GM12878 (cell line): ENCODE data around the gene ZSCAN23. TPM values are rescaled to one million over a fixed set of nuclear protein-coding genes. Genes with fewer than 3 reads are reported as not detected.
A peak's percentile ranks its signal among the peaks of the same experiment; 100 is the strongest.

Source experiments
- ATAC-seq: fragments of 200-7000 bp; cut with Tn5 transposase; 3 replicates; pipeline ENCODE4 v1.9.1; 2020; ENCODE audit warnings: mild to moderate bottlenecking, moderate library complexity
- BruUV-seq: library from RNA; stranded (reverse); fragments of 400-500 nt; replicated peaks from 2 replicates; lab custom pipeline; 2021; lab: Mats Ljungman, UMichigan
- CTCF ChIA-PET: fragments of 300-600 bp; sonication (Branson Sonifier 250); formaldehyde crosslinking; extraction: SDS; loops from one replicate; lab custom pipeline; 2021; ENCODE audit warnings: inconsistent platforms; lab: Yijun Ruan, JAX
- POLR2A ChIA-PET: fragments of 350-600 bp; formaldehyde crosslinking; extraction: SDS; loops from one replicate; lab custom pipeline; 2021; ENCODE audit warnings: inconsistent platforms; lab: Charles Lee
- RAD21 ChIA-PET: fragments of 300-600 bp; sonication (Branson Sonifier 250); formaldehyde crosslinking; loops from one replicate; lab custom pipeline; 2023; ENCODE audit warnings: antibody characterized with exemption; ENCODE audit not compliant: unreplicated experiment; lab: Charles Lee
- SMC1A ChIA-PET: fragments of 300-600 bp; sonication (Branson Sonifier 250); formaldehyde crosslinking; loops from one replicate; lab custom pipeline; 2023; ENCODE audit not compliant: unreplicated experiment, uncharacterized antibody; lab: Charles Lee
- DNase-seq: peaks from one replicate; pipeline ENCODE4 v3.0.0-alpha.2; 2011; ENCODE audit warnings: low read depth, low spot score
- FAIRE-seq: peaks from 3 replicates; lab custom pipeline; 2011; peaks lifted over from hg19 to GRCh38; lab: Jason Lieb, UNC
- H2AFZ ChIP-seq: 2 replicates; pipeline ENCODE4 v1.6.0; 2011; ENCODE audit warnings: low read depth, low read length, control low read depth; ENCODE audit not compliant: control insufficient read depth
- H3K27ac ChIP-seq: 2 replicates; pipeline ENCODE4 v1.5.1; 2011; ENCODE audit warnings: control low read depth; ENCODE audit not compliant: control insufficient read depth, insufficient read depth
- H3K27me3 ChIP-seq, 2 experiments: replicated peaks in 1 of 2; 2 replicates each; pipeline versions ENCODE4 v1.6.0 to v1.6.1; 2011; ENCODE audit warnings: low read length in 1 of 2; ENCODE audit not compliant: control insufficient read depth in 2 of 2, insufficient read depth in 2 of 2
- H3K36me3 ChIP-seq, 2 experiments: 2 replicates each; pipeline ENCODE4 v1.5.1; 2011; ENCODE audit warnings: low read length in 1 of 2; ENCODE audit not compliant: control insufficient read depth in 2 of 2, insufficient read depth in 2 of 2
- H3K4me1 ChIP-seq: 2 replicates; pipeline ENCODE4 v1.6.1; 2011; ENCODE audit warnings: mild to moderate bottlenecking, low read length, moderate library complexity, mixed read lengths; ENCODE audit not compliant: control insufficient read depth, insufficient read depth
- H3K4me2 ChIP-seq: 2 replicates; pipeline ENCODE4 v1.6.0; 2011; ENCODE audit warnings: control low read depth; ENCODE audit not compliant: control insufficient read depth, insufficient read depth
- H3K4me3 ChIP-seq: fragments of 200-600 bp; sonication (generic); 2 replicates; pipeline ENCODE4 v1.5.1; 2016
- H3K79me2 ChIP-seq: 2 replicates; pipeline ENCODE4 v1.6.0; 2011; ENCODE audit warnings: low read length; ENCODE audit not compliant: control insufficient read depth, insufficient read depth
- H3K9ac ChIP-seq: 2 replicates; pipeline ENCODE4 v1.8.0; 2011; ENCODE audit warnings: low read length, control low read depth, mixed read lengths; ENCODE audit not compliant: control insufficient read depth, insufficient read depth
- H3K9me3 ChIP-seq: replicated peaks from 3 replicates; pipeline ENCODE4 v1.5.1; 2011; ENCODE audit warnings: mild to moderate bottlenecking, low read length; ENCODE audit not compliant: control insufficient read depth, insufficient read depth
- H4K20me1 ChIP-seq: 2 replicates; pipeline ENCODE4 v1.6.0; 2011; ENCODE audit not compliant: control insufficient read depth, insufficient read depth
- BCL11A ChIP-seq: IDR thresholded peaks from 2 replicates; pipeline ENCODE4 v1.6.1; 2011; ENCODE audit warnings: low read depth, low read length
- CHD2 ChIP-seq: IDR thresholded peaks from 2 replicates; pipeline ENCODE4 v1.6.1; 2011; ENCODE audit warnings: low read depth, low read length, improper control_type of control experiment, borderline replicate concordance
- CREM ChIP-seq: IDR thresholded peaks from 2 replicates; pipeline ENCODE4 v1.6.1; 2014; ENCODE audit warnings: antibody characterized with exemption, low read depth
- FOXM1 ChIP-seq: IDR thresholded peaks from 2 replicates; pipeline ENCODE4 v1.6.1; 2012; ENCODE audit warnings: low read depth, mild to moderate bottlenecking, inconsistent platforms, low read length, moderate library complexity
- HDAC6 ChIP-seq: fragments of 200-600 bp; sonication (generic); IDR thresholded peaks from one replicate; pipeline ENCODE4 v1.8.0; 2017; ENCODE audit warnings: antibody characterized with exemption; ENCODE audit not compliant: unreplicated experiment
- HDGF ChIP-seq: fragments of 450-650 bp; IDR thresholded peaks from 2 replicates; pipeline ENCODE4 v1.6.1; 2016; ENCODE audit warnings: antibody characterized with exemption
- KLF5 ChIP-seq: fragments of 450-650 bp; IDR thresholded peaks from 2 replicates; pipeline ENCODE4 v1.6.1; 2014; ENCODE audit warnings: mild to moderate bottlenecking; ENCODE audit not compliant: partially characterized antibody
- LARP7 ChIP-seq: fragments of 450-650 bp; IDR thresholded peaks from 2 replicates; pipeline ENCODE4 v1.6.1; 2017; ENCODE audit warnings: mild to moderate bottlenecking
- MYC ChIP-seq: IDR thresholded peaks from 2 replicates; pipeline ENCODE4 v1.6.1; 2011; ENCODE audit warnings: mild to moderate bottlenecking, low read length, moderate library complexity, inconsistent platforms; ENCODE audit not compliant: insufficient read depth, insufficient replicate concordance, insufficient read length, severe bottlenecking
- RAD21 ChIP-seq: IDR thresholded peaks from 2 replicates; pipeline ENCODE4 v1.6.1; 2011; ENCODE audit warnings: mild to moderate bottlenecking, low read depth, low read length, moderate library complexity; ENCODE audit not compliant: insufficient read depth
- RCOR1 ChIP-seq: conservative IDR thresholded peaks from 2 replicates; pipeline ENCODE4 v1.6.1; 2012; ENCODE audit warnings: low read depth, low read length, improper control_type of control experiment
- RUNX3 ChIP-seq: IDR thresholded peaks from 2 replicates; pipeline ENCODE4 v1.6.1; 2012; ENCODE audit warnings: low read length, inconsistent platforms
- SMAD1 ChIP-seq: fragments of 450-650 bp; IDR thresholded peaks from 2 replicates; pipeline ENCODE4 v1.6.1; 2018; ENCODE audit warnings: mild to moderate bottlenecking, low read depth; ENCODE audit not compliant: partially characterized antibody
- SP1 ChIP-seq: IDR thresholded peaks from one replicate; pipeline ENCODE4 v1.6.1; 2011; ENCODE audit warnings: low read depth, low read length
- TBL1XR1 ChIP-seq: IDR thresholded peaks from 2 replicates; pipeline ENCODE4 v1.6.1; 2012; ENCODE audit warnings: low read depth, low read length, improper control_type of control experiment
- WGBS: methylation state at CpG from one replicate; pipeline ENCODE4 v1.1.6; 2016; ENCODE audit warnings: low lambda C conversion rate; ENCODE audit not compliant: insufficient replicate concordance, insufficient coverage; ENCODE audit errors: missing lambda C conversion rate; 5-methylcytosine and 5-hydroxymethylcytosine counted together
- in situ Hi-C: fragments of 300-500 bp; cut with MboI; formaldehyde crosslinking; loops from 9 replicates; pipeline ENCODE4 v1.14.3; 2018; ENCODE audit warnings: mixed read lengths
- intact Hi-C: fragments of 100-400 bp; cut with micrococcal nuclease; formaldehyde crosslinking; loops from one replicate; pipeline ENCODE4 v1.14.2; 2022; ENCODE audit not compliant: unreplicated experiment
- polyA plus RNA-seq, 11 experiments: library from polyadenylated mRNA; depleted of rRNA in 4 of 11; unstranded in 6 of 11; stranded (reverse) in 5 of 11; fragments of >200 nt; fragmentation: Nextera tagmentation in 4 of 11; fragmentation: Illumina TruSeq in 1 of 11; extraction: Ambion mirVana in 4 of 11; extraction: Trizol in 1 of 11; gene quantifications; 1 replicate in 1 of 11; 2 replicates in 10 of 11; pipeline versions ENCODE4 v1.2.1 to v1.2.3, GENCODE V29; 2011 to 2016; ENCODE audit warnings: inconsistent platforms in 2 of 11, missing spikeins in 2 of 11, low read depth in 1 of 11
- total RNA-seq, 4 experiments: library from RNA; depleted of rRNA in 3 of 4; stranded (reverse); fragments of >200 nt in 3 of 4; fragmentation: Illumina TruSeq in 1 of 4; extraction: Trizol in 1 of 4; gene quantifications; 2 replicates each; pipeline versions ENCODE4 v1.2.1 to v1.2.3, GENCODE V29; 2013 to 2021
- TF ChIP-seq, protein P1 (sequence below): fragments of 450-650 bp; formaldehyde crosslinking; IDR thresholded peaks from 2 replicates; pipeline ENCODE4 v1.5.0; 2022; ENCODE audit warnings: mild to moderate bottlenecking, missing genetic modification characterization
- TF ChIP-seq, protein P2 (sequence below): fragments of 450-650 bp; IDR thresholded peaks from 2 replicates; pipeline ENCODE4 v1.6.1; 2016; ENCODE audit warnings: mild to moderate bottlenecking
- TF ChIP-seq, protein P3 (sequence below): fragments of 450-650 bp; IDR thresholded peaks from 2 replicates; pipeline ENCODE4 v1.6.1; 2017; ENCODE audit warnings: mild to moderate bottlenecking, moderate library complexity

ZSCAN23 gene
- total and polyA plus RNA-seq, 10 of the 15 experiments (the other 5 are each of a cell fraction or from before 2014, with no cell fraction given) = 0.04 to 2.3 (median 0.84) TPM

DNA sequence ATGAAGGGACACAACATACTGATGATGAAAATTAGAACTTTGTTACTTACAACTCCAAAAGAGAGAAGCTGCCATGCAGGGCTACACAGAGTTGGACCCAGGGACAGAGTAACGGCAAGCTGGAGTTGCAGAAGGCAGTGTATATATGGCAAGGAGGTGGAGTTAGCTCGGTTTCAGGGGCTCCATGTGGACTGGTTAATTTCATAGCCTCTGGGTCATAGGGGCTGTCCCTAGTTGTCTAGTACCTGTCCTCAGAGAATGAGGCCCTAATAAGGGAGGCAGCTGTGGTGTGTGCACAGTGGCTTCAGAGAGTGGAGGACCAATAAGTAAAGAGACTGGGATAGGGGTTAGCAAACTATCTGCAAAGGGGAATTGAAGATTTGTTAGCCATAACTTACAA, 35.9 kb downstream of the ZSCAN23 start:
- ChIA-PET CTCF (no interaction called here), POLR2A (no interaction called here), SMC1A (no interaction called here), RAD21 (no interaction called here)
- ATAC-seq (peak; percentile 37; the same call in 2 of the 3 replicates), DNase-seq (no peak), FAIRE-seq (no peak)
- intact Hi-C loops (no loop called here), in situ Hi-C loops (no loop called here)
- no peak overlapping the region for H3K9ac ChIP-seq
- WGBS = 32% methylated on average over 2 of the region's 2 CpGs
- H2AFZ ChIP-seq = no peak overlapping the region
- BruUV-seq = no TSS peak
- H3K4me3 ChIP-seq = no peak overlapping the region
- H3K36me3 ChIP-seq = no peaks in the 10 kb centered on the region
- no peaks in the 10 kb centered on the region for H3K79me2 ChIP-seq
- H3K27ac ChIP-seq = no peak overlapping the region
- H3K9me3 ChIP-seq = no peaks in the 10 kb centered on the region; the same call in 2 of the 3 replicates
- no peak overlapping the region for H3K4me2 ChIP-seq
- H3K4me1 ChIP-seq = no peaks in the 10 kb centered on the region
- no peaks in the 10 kb centered on the region for H3K27me3 ChIP-seq
- H4K20me1 ChIP-seq = no peaks in the 10 kb centered on the region
- no peak for TF ChIP-seq BCL11A
- no peak for TF ChIP-seq TBL1XR1
- TF ChIP-seq LARP7 = no peak
- TF ChIP-seq RAD21 = no peak
- TF ChIP-seq, protein P1, sequence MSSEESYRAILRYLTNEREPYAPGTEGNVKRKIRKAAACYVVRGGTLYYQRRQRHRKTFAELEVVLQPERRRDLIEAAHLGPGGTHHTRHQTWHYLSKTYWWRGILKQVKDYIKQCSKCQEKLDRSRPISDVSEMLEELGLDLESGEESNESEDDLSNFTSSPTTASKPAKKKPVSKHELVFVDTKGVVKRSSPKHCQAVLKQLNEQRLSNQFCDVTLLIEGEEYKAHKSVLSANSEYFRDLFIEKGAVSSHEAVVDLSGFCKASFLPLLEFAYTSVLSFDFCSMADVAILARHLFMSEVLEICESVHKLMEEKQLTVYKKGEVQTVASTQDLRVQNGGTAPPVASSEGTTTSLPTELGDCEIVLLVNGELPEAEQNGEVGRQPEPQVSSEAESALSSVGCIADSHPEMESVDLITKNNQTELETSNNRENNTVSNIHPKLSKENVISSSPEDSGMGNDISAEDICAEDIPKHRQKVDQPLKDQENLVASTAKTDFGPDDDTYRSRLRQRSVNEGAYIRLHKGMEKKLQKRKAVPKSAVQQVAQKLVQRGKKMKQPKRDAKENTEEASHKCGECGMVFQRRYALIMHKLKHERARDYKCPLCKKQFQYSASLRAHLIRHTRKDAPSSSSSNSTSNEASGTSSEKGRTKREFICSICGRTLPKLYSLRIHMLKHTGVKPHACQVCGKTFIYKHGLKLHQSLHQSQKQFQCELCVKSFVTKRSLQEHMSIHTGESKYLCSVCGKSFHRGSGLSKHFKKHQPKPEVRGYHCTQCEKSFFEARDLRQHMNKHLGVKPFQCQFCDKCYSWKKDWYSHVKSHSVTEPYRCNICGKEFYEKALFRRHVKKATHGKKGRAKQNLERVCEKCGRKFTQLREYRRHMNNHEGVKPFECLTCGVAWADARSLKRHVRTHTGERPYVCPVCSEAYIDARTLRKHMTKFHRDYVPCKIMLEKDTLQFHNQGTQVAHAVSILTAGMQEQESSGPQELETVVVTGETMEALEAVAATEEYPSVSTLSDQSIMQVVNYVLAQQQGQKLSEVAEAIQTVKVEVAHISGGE = no peak
- TF ChIP-seq, protein P2, sequence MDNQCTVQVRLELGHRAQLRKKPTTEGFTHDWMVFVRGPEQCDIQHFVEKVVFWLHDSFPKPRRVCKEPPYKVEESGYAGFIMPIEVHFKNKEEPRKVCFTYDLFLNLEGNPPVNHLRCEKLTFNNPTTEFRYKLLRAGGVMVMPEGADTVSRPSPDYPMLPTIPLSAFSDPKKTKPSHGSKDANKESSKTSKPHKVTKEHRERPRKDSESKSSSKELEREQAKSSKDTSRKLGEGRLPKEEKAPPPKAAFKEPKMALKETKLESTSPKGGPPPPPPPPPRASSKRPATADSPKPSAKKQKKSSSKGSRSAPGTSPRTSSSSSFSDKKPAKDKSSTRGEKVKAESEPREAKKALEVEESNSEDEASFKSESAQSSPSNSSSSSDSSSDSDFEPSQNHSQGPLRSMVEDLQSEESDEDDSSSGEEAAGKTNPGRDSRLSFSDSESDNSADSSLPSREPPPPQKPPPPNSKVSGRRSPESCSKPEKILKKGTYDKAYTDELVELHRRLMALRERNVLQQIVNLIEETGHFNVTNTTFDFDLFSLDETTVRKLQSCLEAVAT = no peak
- TF ChIP-seq KLF5 = no peak
- no peak for TF ChIP-seq SMAD1
- no peak for TF ChIP-seq RUNX3
- no peak for TF ChIP-seq FOXM1
- TF ChIP-seq HDGF = no peak
- TF ChIP-seq MYC = no peak
- no peak for TF ChIP-seq CREM
- TF ChIP-seq SP1 = no peak
- TF ChIP-seq RCOR1 = no peak
- no peak for TF ChIP-seq CHD2
- no peak for TF ChIP-seq HDAC6
- TF ChIP-seq, protein P3, sequence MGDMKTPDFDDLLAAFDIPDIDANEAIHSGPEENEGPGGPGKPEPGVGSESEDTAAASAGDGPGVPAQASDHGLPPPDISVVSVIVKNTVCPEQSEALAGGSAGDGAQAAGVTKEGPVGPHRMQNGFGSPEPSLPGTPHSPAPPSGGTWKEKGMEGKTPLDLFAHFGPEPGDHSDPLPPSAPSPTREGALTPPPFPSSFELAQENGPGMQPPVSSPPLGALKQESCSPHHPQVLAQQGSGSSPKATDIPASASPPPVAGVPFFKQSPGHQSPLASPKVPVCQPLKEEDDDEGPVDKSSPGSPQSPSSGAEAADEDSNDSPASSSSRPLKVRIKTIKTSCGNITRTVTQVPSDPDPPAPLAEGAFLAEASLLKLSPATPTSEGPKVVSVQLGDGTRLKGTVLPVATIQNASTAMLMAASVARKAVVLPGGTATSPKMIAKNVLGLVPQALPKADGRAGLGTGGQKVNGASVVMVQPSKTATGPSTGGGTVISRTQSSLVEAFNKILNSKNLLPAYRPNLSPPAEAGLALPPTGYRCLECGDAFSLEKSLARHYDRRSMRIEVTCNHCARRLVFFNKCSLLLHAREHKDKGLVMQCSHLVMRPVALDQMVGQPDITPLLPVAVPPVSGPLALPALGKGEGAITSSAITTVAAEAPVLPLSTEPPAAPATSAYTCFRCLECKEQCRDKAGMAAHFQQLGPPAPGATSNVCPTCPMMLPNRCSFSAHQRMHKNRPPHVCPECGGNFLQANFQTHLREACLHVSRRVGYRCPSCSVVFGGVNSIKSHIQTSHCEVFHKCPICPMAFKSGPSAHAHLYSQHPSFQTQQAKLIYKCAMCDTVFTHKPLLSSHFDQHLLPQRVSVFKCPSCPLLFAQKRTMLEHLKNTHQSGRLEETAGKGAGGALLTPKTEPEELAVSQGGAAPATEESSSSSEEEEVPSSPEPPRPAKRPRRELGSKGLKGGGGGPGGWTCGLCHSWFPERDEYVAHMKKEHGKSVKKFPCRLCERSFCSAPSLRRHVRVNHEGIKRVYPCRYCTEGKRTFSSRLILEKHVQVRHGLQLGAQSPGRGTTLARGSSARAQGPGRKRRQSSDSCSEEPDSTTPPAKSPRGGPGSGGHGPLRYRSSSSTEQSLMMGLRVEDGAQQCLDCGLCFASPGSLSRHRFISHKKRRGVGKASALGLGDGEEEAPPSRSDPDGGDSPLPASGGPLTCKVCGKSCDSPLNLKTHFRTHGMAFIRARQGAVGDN = no peak
